Epithelial cell of esophagus (primary cell): ENCODE measurements around the gene MAPK14.

ENCODE experiments used
- DNase-seq: peaks from one replicate; pipeline ENCODE4 v3.0.0; 2010; ENCODE audit warnings: low read depth
- H3K4me3 ChIP-seq: 2 replicates; pipeline ENCODE4 v1.5.1; 2011; ENCODE audit warnings: mild to moderate bottlenecking, low read length, control low read depth
- TF ChIP-seq, protein P1 (sequence below): IDR thresholded peaks from 2 replicates; pipeline ENCODE4 v1.5.1; 2011; ENCODE audit warnings: low read depth, mild to moderate bottlenecking, low read length, control low read depth, inconsistent platforms; ENCODE audit not compliant: insufficient read depth; ENCODE audit errors: missing control alignments

MAPK14 gene

DNA sequence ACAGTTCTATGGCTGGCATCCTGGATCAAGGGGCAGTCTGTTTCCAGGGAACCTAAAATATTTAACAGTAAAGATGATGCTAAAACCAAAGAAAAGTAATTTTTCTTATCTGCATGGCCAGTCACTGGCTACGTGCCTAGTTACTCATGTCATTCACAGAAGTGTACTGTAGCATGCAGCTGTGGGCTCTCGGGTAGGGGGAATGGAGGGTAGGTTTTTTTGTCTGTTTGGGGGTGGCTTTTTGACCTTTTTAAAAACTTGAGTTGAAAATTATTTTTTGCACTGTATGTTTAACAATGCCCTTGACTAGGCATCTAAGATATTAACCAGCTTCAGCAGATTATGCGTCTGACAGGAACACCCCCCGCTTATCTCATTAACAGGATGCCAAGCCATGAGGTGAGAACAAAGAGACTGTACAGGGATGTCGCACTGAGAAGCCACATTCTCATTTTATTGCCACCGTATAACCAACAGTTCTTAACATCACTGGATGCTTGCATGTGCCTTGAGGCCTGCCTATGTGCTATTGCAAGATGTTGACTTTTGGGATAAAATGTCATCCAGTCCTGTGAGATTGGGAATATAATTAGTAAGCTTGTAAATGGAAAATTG is 72.4 kb downstream of the MAPK14 start:
- TF ChIP-seq, protein P1, sequence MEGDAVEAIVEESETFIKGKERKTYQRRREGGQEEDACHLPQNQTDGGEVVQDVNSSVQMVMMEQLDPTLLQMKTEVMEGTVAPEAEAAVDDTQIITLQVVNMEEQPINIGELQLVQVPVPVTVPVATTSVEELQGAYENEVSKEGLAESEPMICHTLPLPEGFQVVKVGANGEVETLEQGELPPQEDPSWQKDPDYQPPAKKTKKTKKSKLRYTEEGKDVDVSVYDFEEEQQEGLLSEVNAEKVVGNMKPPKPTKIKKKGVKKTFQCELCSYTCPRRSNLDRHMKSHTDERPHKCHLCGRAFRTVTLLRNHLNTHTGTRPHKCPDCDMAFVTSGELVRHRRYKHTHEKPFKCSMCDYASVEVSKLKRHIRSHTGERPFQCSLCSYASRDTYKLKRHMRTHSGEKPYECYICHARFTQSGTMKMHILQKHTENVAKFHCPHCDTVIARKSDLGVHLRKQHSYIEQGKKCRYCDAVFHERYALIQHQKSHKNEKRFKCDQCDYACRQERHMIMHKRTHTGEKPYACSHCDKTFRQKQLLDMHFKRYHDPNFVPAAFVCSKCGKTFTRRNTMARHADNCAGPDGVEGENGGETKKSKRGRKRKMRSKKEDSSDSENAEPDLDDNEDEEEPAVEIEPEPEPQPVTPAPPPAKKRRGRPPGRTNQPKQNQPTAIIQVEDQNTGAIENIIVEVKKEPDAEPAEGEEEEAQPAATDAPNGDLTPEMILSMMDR = no peak
- H3K4me3 ChIP-seq = no peak overlapping the region
- no peak for DNase-seq

- H3K4me3 ChIP-seq = no peak overlapping the region
- TF ChIP-seq, protein P1 = no peak
- no peak for DNase-seq
Observed at GRCh38 chr6:36101691-36102090, 74.1 kb downstream of the MAPK14 start.

DNA sequence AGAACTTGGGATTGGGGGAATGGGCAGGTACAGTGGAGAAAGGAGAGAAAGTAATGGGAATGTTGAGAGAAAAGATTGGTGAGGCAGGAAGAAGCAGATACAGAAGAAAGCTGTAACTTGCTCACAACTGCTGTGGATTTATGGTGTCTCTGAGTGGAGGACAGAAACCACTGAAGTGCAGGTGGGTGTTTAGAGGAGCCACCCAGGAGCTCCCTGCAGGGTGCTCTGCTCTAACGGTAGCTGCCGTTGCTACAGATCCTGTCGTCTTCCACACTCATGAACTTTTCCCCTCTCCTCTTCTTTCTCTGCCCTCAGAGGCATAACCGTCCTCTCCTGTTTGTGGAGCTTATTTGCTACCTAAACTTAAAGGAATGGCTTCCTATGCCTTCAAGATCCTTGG is 75.2 kb downstream of the MAPK14 start:
- TF ChIP-seq, protein P1 = no peak
- no peak for DNase-seq
- H3K4me3 ChIP-seq = no peak overlapping the region

DNA sequence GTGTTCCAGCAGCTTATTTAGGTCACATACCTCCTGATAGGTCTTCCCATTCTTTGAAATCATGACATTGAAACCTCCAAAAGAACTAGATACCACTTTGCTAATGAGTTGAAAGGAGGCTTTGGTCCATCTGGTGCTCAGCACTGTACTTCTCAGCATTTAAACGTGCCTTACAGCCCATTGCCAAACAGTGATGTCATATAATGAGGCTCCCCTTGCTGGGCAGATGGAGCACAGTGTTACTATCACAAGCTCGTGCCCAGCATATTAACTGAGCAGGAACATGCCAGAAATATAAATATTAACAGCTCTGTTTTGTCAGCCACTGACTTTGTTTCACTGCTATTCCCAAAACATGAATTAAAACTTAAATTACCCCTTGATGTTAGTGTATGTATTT is 77.2 kb downstream of the MAPK14 start:
- TF ChIP-seq, protein P1 = no peak
- no peak overlapping the region for H3K4me3 ChIP-seq
- DNase-seq = no peak

GRCh38 chr6:36109092-36109491 is 81.5 kb downstream of the MAPK14 start:
- TF ChIP-seq, protein P1 = no peak
- H3K4me3 ChIP-seq = no peak overlapping the region
- DNase-seq = no peak

GRCh38 chr6:36110050-36110449 is 82.4 kb downstream of the MAPK14 start:
- TF ChIP-seq, protein P1 = no peak
- DNase-seq = no peak
- H3K4me3 ChIP-seq = no peak overlapping the region

- TF ChIP-seq, protein P1 = no peak
- H3K4me3 ChIP-seq = no peak overlapping the region
- no peak for DNase-seq
Observed at GRCh38 chr6:36110863-36111262, 83.3 kb downstream of the MAPK14 start.
